GM18909 (cell line): ENCODE results near the gene ZFYVE28.
"Not testable (repeated sequence)": the region's sequence is repeated elsewhere in the genome, so short reads cannot be mapped to it uniquely, and the experiment has no call there.

ENCODE experiments used
- ATAC-seq: cut with Tn5 transposase; IDR thresholded peaks from one replicate; pipeline ENCODE4 v1.9.1; 2021; ENCODE audit warnings: mild to moderate bottlenecking; ENCODE audit not compliant: unreplicated experiment, poor library complexity

The ZFYVE28 gene

GRCh38 chr4:2394528-2394927, 23.9 kb downstream of the ZFYVE28 start:
- ATAC-seq: no peak

GRCh38 chr4:2393353-2394270, 24.8 kb downstream of the ZFYVE28 start:
- no peak for ATAC-seq

- ATAC-seq: no peak
These were observed 27.5 kb downstream of the ZFYVE28 start for GRCh38 chr4:2390784-2391421.

- ATAC-seq: no peak
These were observed 28.3 kb downstream of the ZFYVE28 start for GRCh38 chr4:2390146-2390545.

GRCh38 chr4:2389691-2390090, 28.8 kb downstream of the ZFYVE28 start:
- no peak for ATAC-seq

- no peak for ATAC-seq
These were observed 29.8 kb downstream of the ZFYVE28 start for GRCh38 chr4:2388429-2389182.

GRCh38 chr4:2387829-2388228, 30.6 kb downstream of the ZFYVE28 start:
- no peak for ATAC-seq

GRCh38 chr4:2387218-2387617, 31.2 kb downstream of the ZFYVE28 start:
- ATAC-seq: no peak

- ATAC-seq: no peak
These were observed 31.7 kb downstream of the ZFYVE28 start for GRCh38 chr4:2386717-2387116.

GRCh38 chr4:2385516-2385915, 32.9 kb downstream of the ZFYVE28 start:
- ATAC-seq: no peak

- ATAC-seq: no peak
These were observed 34.2 kb downstream of the ZFYVE28 start for GRCh38 chr4:2384245-2384644.

GRCh38 chr4:2383760-2384159, 34.7 kb downstream of the ZFYVE28 start:
- no peak for ATAC-seq

- ATAC-seq: not testable (repeated sequence)
These were observed 35.2 kb downstream of the ZFYVE28 start for GRCh38 chr4:2383220-2383631.

GRCh38 chr4:2382769-2383202, 35.7 kb downstream of the ZFYVE28 start:
- not testable (repeated sequence) for ATAC-seq

- not testable (repeated sequence) for ATAC-seq
These were observed 37.9 kb downstream of the ZFYVE28 start for GRCh38 chr4:2380589-2380988.

GRCh38 chr4:2378898-2379297, 39.5 kb downstream of the ZFYVE28 start:
- no peak for ATAC-seq

- no peak for ATAC-seq
These were observed 40.0 kb downstream of the ZFYVE28 start for GRCh38 chr4:2378401-2378800.

GRCh38 chr4:2377241-2377640, 41.2 kb downstream of the ZFYVE28 start:
- no peak for ATAC-seq

GRCh38 chr4:2375427-2375826, 43.0 kb downstream of the ZFYVE28 start:
- ATAC-seq: no peak

GRCh38 chr4:2373532-2373931, 44.9 kb downstream of the ZFYVE28 start:
- no peak for ATAC-seq

GRCh38 chr4:2372488-2373030, 45.9 kb downstream of the ZFYVE28 start:
- no peak for ATAC-seq
